IMR-90 (cell line): ENCODE measurements around the gene HMCN1.

Source experiments
- MXI1 ChIP-seq: IDR thresholded peaks from 2 replicates; pipeline ENCODE4 v1.6.1; 2012; ENCODE audit warnings: low read depth, mild to moderate bottlenecking, low read length, moderate library complexity, borderline replicate concordance
- POLR2A ChIP-seq: IDR thresholded peaks from 2 replicates; pipeline ENCODE4 v1.6.1; 2012; ENCODE audit warnings: mild to moderate bottlenecking, low read depth, low read length
- TF ChIP-seq, protein P1 (sequence below): conservative IDR thresholded peaks from 2 replicates; pipeline ENCODE4 v1.5.1; 2012; ENCODE audit warnings: mild to moderate bottlenecking, low read depth, low read length, improper control_type of control experiment

DNA sequence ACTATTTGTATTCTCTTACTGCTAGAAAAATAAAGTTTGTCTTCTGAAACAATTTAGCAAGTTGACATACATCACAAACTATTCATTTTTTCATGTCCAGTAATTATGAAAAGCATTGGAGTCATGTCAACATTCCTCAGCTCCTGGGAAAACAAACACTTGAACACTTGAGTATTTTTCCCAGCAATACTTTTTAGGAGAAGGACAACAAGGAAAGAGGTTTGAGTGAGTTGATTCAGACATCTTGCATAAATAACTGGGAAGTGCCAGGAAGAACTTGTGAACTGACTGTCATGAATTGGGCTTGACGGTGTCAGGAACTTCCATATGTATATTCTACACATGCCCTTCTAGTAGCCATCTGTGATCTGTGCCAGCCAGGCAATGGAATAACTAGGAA lies 195.6 kb downstream of the HMCN1 start:
- no peak for TF ChIP-seq POLR2A
- no peak for TF ChIP-seq MXI1
- TF ChIP-seq, protein P1, sequence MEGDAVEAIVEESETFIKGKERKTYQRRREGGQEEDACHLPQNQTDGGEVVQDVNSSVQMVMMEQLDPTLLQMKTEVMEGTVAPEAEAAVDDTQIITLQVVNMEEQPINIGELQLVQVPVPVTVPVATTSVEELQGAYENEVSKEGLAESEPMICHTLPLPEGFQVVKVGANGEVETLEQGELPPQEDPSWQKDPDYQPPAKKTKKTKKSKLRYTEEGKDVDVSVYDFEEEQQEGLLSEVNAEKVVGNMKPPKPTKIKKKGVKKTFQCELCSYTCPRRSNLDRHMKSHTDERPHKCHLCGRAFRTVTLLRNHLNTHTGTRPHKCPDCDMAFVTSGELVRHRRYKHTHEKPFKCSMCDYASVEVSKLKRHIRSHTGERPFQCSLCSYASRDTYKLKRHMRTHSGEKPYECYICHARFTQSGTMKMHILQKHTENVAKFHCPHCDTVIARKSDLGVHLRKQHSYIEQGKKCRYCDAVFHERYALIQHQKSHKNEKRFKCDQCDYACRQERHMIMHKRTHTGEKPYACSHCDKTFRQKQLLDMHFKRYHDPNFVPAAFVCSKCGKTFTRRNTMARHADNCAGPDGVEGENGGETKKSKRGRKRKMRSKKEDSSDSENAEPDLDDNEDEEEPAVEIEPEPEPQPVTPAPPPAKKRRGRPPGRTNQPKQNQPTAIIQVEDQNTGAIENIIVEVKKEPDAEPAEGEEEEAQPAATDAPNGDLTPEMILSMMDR: no peak
